Measurements from ENCODE around the gene DDIT4. TPM values are rescaled to one million over a fixed set of nuclear protein-coding genes. Genes with fewer than 3 reads are reported as not detected.
"Not testable (repeated sequence)": the region's sequence is repeated elsewhere in the genome, so short reads cannot be mapped to it uniquely, and the experiment has no call there.

DDIT4 gene
- total RNA-seq, 2 donors from 2014 or later = 1,025 to 1,076 TPM

GRCh38 chr10:72274730-72275350 is 1.1 kb downstream of the DDIT4 start:
- H3K27ac Mint-ChIP-seq = peak overlapping the region; percentile 98 to 100
- ATAC-seq = peak in 1 of 2 donors; percentile 4

DNA sequence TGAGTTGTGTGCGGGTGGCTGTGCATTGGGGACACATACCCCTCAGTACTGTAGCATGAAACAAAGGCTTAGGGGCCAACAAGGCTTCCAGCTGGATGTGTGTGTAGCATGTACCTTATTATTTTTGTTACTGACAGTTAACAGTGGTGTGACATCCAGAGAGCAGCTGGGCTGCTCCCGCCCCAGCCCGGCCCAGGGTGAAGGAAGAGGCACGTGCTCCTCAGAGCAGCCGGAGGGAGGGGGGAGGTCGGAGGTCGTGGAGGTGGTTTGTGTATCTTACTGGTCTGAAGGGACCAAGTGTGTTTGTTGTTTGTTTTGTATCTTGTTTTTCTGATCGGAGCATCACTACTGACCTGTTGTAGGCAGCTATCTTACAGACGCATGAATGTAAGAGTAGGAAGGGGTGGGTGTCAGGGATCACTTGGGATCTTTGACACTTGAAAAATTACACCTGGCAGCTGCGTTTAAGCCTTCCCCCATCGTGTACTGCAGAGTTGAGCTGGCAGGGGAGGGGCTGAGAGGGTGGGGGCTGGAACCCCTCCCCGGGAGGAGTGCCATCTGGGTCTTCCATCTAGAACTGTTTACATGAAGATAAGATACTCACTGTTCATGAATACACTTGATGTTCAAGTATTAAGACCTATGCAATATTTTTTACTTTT is 1.8 kb downstream of the DDIT4 start:
- peaks cover 42 to 50% of the 10 kb centered on the region in 2 donors for H3K36me3 Mint-ChIP-seq

More at GRCh38 chr10:72274730-72275350, 1.1 kb downstream of the DDIT4 start:
- DNase-seq (ENCODE audit: low spot score in 2 of 2) = peak in 1 of 2 donors; percentile 66
- Mint-ChIP-seq H3K36me3 (peaks cover 42 to 50% of the 10 kb centered on the region in 2 donors), H3K9me3 (no peaks in the 10 kb centered on the region)

DNA sequence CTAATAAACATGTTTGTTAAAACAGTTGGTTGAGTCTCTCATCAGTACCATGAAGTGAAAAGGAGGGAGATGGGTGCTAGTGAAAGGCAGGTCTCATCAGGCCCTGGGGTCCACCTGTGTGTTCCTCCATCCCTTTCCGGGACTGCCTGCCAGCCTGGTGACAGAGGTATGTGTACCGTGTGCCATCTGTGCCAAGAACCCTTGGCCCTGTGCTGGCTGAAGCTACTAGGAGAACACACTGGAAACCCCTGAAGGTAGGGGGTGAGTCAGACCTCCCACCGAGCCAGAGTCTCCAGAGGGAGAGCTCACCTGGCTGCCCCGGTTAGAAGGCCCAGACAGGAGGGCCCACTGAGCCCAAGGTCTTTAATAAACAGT is 2.3 kb downstream of the DDIT4 start:
- H3K9me3 Mint-ChIP-seq = no peaks in the 10 kb centered on the region
- H3K36me3 Mint-ChIP-seq = peaks cover 42 to 50% of the 10 kb centered on the region in 2 donors
- peak overlapping the region; percentile 98 to 100 for H3K27ac Mint-ChIP-seq
- ATAC-seq (peak; percentile 13 to 15), DNase-seq (ENCODE audit: low spot score in 2 of 2) (peak; percentile 44 to 65)

More for the DNA sequence above, 1.8 kb downstream of the DDIT4 start:
- ATAC-seq (no peak), DNase-seq (ENCODE audit: low spot score in 2 of 2) (peak in 1 of 2 donors; percentile 17)
- Mint-ChIP-seq H3K9me3 (no peaks in the 10 kb centered on the region), H3K27ac (peak overlapping the region; percentile 98 to 100)

DNA sequence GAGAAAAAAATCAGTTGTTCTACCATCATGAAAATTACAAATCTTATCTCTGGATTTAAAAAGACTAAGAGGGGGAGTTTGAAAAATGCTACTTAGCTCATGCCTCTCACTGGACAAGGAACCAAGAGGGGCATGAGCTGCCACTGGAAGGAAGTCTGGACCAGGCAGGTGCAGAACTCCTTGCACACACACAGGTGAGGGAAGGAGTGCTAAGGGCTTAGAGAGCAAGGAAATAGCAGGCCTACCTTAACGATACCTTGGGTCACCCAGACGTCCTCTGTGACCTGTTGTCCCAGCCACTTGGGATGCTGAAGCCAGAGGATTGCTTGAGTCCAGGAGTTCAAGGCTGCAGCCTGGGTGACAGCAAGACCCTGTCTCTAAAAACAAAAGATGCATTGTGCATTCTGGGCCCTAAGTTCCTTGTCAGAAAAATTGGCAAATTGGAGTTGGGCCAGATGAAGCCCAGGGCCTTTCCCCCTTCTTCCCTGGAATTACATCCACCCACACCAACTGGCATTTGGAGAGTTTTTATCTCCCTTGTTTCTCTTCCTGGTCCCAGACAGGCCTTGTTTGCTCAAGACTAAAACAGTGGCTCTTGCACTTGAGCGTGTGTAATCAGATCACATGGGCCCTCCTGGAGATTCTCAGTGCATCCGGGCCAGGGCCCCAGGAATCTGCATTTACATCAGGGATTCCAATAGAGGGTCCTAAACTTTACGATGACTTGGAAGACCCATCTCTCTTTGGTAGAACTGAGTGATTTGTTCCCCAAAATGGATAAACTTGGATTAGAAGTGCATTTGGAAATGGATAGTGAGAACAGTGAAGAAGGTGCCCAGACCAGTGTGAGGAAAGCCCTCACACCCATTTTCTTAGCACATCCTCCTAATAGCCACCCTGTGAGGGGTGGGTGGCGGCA is 3.0 kb downstream of the DDIT4 start:
- peaks cover 42 to 50% of the 10 kb centered on the region in 2 donors for H3K36me3 Mint-ChIP-seq
- H3K27ac Mint-ChIP-seq = peak overlapping the region; percentile 98 to 100
- ATAC-seq (peak in 1 of 2 donors; percentile 3), DNase-seq (ENCODE audit: low spot score in 2 of 2) (peak; percentile 42 to 60)
- no peaks in the 10 kb centered on the region for H3K9me3 Mint-ChIP-seq

DNA sequence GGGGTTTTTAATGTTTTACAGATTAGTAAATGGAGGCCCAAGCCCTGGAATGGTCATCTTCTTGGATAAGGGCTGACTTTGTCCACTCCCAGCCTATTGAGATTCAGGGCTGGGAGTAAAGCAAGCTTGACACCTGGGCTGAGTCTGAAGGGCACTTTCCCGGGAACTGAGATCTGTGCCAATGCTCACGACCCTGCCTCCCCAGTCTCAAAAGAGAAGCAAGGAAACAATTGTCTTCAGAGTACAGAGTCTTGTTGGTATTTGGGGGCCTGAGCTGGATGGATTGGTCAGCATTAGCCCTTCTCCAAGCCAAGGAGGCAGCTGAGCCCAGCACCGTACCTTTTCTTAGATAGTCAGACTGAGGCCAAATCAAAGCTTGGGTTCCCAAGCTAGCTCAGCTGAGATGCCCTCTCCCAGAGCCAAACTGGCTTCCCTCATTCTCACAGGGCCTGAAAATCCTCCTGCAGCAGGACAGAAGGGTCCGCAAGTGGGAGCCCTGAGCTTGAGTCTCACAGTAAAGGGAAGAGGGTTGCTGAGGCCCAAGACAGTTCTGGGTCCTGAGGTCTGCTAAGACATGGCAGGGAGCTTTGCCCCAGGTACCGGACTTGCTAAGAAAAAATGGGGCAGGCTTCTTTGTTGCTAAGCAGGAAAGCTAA is 3.7 kb downstream of the DDIT4 start:
- peaks cover 35 to 50% of the 10 kb centered on the region in 2 donors for H3K36me3 Mint-ChIP-seq
- peak in 1 of 2 donors; percentile 13 for DNase-seq (ENCODE audit: low spot score in 2 of 2)
- peak overlapping the region; percentile 98 to 100 for H3K27ac Mint-ChIP-seq
- no peaks in the 10 kb centered on the region for H3K9me3 Mint-ChIP-seq
- ATAC-seq = no peak

- H3K9me3 Mint-ChIP-seq = no peaks in the 10 kb centered on the region
- peak overlapping the region; percentile 73 to 100 for H3K27ac Mint-ChIP-seq
- H3K36me3 Mint-ChIP-seq = peaks cover 33 to 50% of the 10 kb centered on the region in 2 donors
- DNase-seq (ENCODE audit: low spot score in 2 of 2) = no peak
- no peak for ATAC-seq
These were observed 4.4 kb downstream of the DDIT4 start for GRCh38 chr10:72277996-72278667.

DNA sequence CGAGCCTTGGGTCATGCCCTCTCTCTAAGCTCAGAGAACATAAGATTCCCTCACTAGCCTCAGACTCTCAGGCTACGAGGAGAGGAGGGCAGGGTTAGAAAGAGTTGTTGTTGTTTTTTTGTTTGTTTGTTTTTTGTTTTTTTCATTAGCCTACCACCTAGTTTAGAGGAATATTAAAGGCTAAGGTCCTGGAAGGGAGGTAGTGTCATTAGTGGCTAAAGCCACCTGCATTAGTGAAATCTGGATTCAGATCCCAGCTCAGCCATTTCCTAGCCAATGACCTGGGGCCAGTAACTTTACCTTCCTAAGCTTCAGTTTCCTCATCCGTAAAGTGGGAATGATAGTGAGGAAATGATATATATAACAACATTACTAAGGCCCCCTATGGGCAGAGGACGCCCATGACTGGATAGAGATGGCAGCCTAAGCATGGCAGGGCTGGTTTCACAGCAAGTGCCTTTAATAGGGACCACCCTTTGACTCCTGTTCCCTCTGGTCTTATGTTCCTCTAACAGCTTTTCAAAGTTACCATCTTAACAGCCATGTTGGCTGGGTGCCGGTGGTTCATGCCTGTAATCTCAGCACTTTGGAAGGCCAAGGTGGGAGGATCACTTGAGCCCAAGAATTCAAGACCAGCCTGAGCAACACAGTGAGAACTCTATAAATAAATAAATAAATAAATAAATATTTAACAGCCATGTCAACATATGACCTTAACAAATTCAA is 5.1 kb downstream of the DDIT4 start:
- Mint-ChIP-seq H3K9me3 (no peaks in the 10 kb centered on the region), H3K27ac (peak overlapping the region; percentile 36 to 100), H3K36me3 (peaks cover 26 to 44% of the 10 kb centered on the region in 2 donors)
- DNase-seq (ENCODE audit: low spot score in 2 of 2) = no peak
- ATAC-seq = no peak

- H3K36me3 Mint-ChIP-seq = peaks cover 19 to 38% of the 10 kb centered on the region in 2 donors
- not testable (repeated sequence) for DNase-seq (ENCODE audit: low spot score in 2 of 2); H3K9me3 Mint-ChIP-seq; ATAC-seq; H3K27ac Mint-ChIP-seq
These were observed 5.9 kb downstream of the DDIT4 start for GRCh38 chr10:72279587-72279986.

DNA sequence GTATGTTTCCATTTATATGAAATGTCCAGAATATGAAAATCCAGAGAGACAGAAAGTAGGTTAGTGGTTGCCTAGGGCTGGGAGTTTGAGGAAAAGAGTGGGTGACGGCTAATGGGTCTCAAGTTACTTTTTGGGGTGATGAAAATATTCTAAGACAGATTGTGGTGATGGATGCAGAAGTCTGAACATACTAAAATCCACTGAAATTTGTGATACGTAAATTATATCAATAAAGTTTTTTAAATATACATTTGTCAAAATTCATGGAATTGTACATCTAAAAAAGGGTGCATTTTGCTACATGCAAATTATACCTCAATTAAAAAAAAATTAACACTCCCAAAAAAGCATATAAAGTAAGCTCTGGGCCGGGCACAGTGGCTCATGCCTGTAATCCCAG is 9.4 kb downstream of the DDIT4 start:
- Mint-ChIP-seq H3K27ac (no peak overlapping the region), H3K36me3 (peaks cover 5% of the 10 kb centered on the region in 2 donors), H3K9me3 (no peaks in the 10 kb centered on the region)
- DNase-seq (ENCODE audit: low spot score in 2 of 2) (no peak), ATAC-seq (no peak)

DNA sequence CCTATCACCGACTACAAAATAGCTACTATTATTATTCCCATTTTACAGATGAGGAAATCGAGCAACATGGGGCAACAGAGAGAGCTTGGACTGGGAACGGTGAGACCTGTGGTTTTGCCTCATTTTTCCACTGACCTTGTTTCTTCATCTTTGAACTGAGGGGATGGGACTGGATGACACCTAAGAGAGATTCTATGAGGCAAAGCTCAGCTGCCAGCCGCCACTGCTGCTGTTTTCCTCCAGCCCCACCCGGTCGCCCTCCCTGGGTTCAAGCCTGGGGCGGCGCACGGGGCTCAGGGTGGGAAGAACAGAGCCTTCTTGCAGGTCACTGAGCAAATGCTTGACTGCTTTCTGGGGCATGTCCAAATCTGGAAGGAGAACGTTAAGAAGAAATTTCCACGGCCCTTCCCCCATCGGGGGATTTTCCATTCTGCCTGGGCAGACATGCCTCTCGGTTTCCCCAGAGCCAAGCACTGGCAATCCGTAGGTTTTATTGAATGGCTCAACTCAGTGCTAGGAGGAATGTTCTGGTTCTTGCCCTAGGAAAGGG is 12.3 kb downstream of the DDIT4 start:
- DNase-seq (ENCODE audit: low spot score in 2 of 2) (no peak), ATAC-seq (no peak)
- no peaks in the 10 kb centered on the region for H3K9me3 Mint-ChIP-seq

DNA sequence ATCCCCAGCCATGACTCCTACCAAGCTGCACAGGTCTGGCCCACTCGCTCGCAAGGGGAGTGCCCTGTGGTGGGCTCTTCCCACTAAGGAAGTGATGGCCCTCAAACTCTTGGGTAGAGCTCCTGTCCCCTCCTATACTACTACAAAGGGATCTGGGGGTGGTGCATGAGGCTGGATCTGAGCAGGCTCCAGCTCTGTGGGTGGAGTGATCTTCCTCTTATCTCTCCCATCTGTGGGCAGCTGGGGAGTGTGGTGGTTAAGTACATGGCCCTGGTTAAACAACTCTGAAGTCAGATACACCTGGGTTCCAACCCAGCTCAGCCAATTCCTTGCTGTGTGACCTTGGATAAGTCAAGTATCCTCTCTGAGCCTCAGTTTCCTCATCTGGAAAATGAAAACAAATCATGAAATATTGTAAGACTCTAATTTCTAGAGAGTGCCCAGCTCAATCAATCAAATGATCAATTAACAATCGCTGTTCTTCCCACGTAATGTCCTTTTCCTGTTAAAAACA is 17.4 kb downstream of the DDIT4 start:
- H3K9me3 Mint-ChIP-seq = no peaks in the 10 kb centered on the region
- peak in 1 of 2 donors; percentile 69 for DNase-seq (ENCODE audit: low spot score in 2 of 2)
- H3K36me3 Mint-ChIP-seq = peaks cover 11 to 14% of the 10 kb centered on the region in 2 donors
- ATAC-seq = peak; percentile 5 to 35
- H3K27ac Mint-ChIP-seq = peak overlapping the region; percentile 100

More for the DNA sequence above, 12.3 kb downstream of the DDIT4 start:
- peaks cover 0 to 5% of the 10 kb centered on the region in 2 donors for H3K36me3 Mint-ChIP-seq
- peak overlapping the region; percentile 73 to 76 for H3K27ac Mint-ChIP-seq

DNA sequence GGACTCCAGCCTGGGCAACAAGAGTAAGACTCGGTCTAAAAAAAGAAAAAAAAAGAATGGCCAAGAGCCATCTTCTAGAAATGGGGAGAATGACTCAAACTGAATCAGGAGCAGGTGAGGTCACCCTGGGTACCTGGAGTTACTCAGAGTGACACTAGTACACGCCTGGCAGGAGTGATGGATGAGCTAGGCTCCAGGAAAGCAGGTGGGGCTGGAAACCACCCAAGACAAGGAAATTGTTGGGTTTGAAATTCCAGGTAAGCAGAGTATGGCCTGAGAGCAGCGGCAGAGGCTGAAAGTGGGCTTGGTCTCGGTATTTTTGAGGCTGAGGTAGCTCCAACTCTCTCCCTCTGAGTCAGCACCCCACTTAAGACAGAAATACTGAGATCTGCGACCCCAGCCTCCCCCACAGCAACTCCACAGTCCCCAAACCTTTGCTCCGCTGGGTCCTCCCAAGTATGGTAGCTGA is 18.5 kb downstream of the DDIT4 start:
- ATAC-seq = peak; percentile 56 to 70
- H3K9me3 Mint-ChIP-seq = no peaks in the 10 kb centered on the region

DNA sequence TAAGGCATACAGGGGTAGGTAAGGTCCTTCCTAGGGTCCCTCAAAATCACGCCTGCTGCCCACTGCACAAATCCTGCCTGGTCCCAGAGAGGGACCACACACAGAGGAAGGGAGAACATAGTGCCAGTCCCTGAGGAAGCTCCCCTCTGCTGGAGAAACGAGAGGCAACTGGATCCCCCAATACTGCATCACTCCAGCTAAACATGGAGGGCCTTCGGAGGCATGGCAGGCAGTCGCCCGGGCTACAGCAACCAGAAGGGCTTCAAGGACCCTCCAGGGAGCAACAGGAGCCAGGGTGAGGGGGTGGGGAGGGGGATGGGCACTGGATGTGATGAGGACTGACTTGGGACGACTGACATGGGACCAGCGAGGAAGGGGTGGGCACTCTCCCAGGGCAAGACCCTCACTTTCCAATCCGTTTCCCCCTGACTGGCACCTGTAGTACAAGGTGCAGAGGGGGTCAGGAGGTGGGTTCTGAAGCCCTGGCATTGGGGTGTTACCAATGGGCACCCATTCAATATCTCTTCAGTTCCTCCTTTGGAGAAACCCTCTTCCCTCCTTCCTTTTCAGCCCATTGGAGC is 21.7 kb downstream of the DDIT4 start:
- no peak for ATAC-seq
- Mint-ChIP-seq H3K36me3 (peaks cover 6 to 27% of the 10 kb centered on the region in 2 donors), H3K27ac (peak overlapping the region; percentile 100), H3K9me3 (no peaks in the 10 kb centered on the region)
- no peak for DNase-seq (ENCODE audit: low spot score in 2 of 2)

More for the DNA sequence above, 18.5 kb downstream of the DDIT4 start:
- H3K27ac Mint-ChIP-seq = peak overlapping the region; percentile 100
- H3K36me3 Mint-ChIP-seq = peaks cover 6 to 18% of the 10 kb centered on the region in 2 donors
- peak; percentile 63 to 86 for DNase-seq (ENCODE audit: low spot score in 2 of 2)

DNA sequence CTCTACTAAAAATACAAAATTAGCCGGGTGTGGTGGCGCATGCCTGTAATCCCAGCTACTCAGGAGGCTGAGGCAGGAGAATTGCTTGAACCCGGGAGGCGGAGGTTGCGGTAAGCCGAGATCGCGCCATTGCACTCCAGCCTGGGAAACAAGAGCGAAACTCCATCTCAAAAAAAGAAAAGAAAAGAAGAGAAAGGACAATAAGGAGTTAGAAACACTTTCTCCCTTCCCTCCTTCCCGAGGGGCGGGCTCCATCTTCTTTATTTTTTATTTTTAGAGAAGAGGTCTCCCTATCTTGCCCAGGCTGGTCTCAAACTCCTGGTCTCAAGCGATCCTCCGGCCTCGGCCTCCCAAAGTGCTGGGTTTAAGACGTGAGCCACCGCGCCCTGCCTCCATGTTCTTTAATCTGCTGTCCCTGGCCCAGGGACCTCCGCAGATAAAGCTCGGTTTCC is 23.1 kb downstream of the DDIT4 start:
- Mint-ChIP-seq H3K27ac (peak overlapping the region; percentile 100), H3K36me3 (peaks cover 16 to 35% of the 10 kb centered on the region in 2 donors)
- H3K9me3 Mint-ChIP-seq; DNase-seq (ENCODE audit: low spot score in 2 of 2); ATAC-seq: not testable (repeated sequence)
